ENCODE data around the gene PROP1. TPM values are rescaled to one million over a fixed set of nuclear protein-coding genes. Genes with fewer than 3 reads are reported as not detected.
"Not testable (repeated sequence)": the region's sequence is repeated elsewhere in the genome, so short reads cannot be mapped to it uniquely, and the experiment has no call there.

PROP1 gene
- total and polyA plus RNA-seq, 8 donors = not detected

DNA sequence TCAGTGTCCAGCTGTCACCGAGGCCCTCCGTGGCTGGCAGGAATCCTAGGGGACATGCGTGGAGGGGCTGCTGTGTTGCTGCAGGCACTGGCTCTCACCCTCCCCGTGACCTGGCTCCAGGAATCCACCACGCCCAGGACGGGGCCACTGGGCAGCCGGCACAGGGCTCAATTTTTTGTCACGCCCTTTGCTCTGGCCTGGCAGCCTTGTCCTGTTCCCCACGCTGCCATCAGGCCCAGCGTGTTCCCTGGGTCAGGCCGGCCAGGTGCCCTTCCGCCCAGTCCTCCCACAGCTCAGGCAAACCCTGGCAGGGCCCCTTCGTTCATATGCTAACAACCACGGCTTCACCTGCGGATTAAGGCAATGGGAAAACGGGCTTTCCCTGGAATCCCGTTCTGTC, 37.3 kb downstream of the PROP1 start:
- intact Hi-C loops (cut with DNase I) = no loop called here
- Histone ChIP-seq H3K9me3 (no peaks in the 10 kb centered on the region), H3K36me3 (no peaks in the 10 kb centered on the region), H3K4me3 (no peak overlapping the region), H3K27me3 (no peaks in the 10 kb centered on the region), H3K27ac (no peak overlapping the region), H3K4me1 (no peaks in the 10 kb centered on the region)
- DNase-seq (no peak), ATAC-seq (no peak)
- no peak for TF ChIP-seq CTCF (IDR thresholded peaks at IDR 0.05)

DNA sequence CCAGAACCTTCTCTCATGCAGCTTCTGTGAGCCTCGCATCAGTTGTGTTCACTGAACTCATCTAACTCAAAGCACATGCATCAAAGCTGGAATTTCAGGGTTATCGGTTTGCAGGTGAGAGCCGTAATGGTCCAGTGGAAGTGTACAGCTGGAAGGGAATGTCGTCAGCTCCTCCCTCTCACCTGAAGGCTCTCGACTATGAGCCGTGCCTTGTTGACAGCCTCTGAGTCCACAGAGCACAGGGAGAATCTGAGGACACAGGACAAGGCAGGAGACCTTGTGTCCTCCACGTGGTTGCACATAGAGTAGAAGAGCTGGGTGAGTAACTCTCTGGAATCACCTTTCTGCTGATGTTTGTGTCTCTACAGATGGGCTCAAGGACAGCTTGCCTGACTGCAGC, 38.8 kb downstream of the PROP1 start:
- no peak for DNase-seq
- no peaks in the 10 kb centered on the region for H3K4me1 ChIP-seq
- TF ChIP-seq CTCF (IDR thresholded peaks at IDR 0.05) = no peak
- ATAC-seq = no peak
- no peak overlapping the region for H3K27ac ChIP-seq
- no peaks in the 10 kb centered on the region for H3K9me3 ChIP-seq
- H3K4me3 ChIP-seq = no peak overlapping the region
- intact Hi-C loops (cut with DNase I) = no loop called here
- no peaks in the 10 kb centered on the region for H3K27me3 ChIP-seq
- no peaks in the 10 kb centered on the region for H3K36me3 ChIP-seq

DNA sequence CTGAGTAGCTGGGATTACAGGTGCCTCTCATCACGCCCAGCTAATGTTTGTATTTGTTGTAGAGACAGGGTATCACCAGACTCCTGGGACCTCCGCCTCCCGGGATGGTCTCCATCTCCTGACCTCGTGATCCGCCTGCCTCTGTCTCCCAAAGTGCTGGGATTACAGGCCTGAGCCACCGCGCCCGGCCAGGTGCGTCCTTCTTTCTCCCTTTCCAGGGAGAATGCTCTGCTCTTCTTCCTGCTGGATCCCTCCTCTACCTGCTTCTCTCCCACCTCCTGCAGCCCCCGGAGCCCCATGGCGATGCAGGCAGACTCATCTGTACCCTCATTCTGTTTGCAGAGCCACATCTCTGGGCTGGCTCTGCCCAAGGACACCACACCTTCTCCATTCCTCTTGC, 42.9 kb downstream of the PROP1 start:
- ATAC-seq; H3K4me3 ChIP-seq; intact Hi-C loops (cut with DNase I); H3K4me1 ChIP-seq; H3K9me3 ChIP-seq; H3K27me3 ChIP-seq; H3K36me3 ChIP-seq; DNase-seq; H3K27ac ChIP-seq: not testable (repeated sequence)

GRCh38 chr5:177949656-177950055, 46.4 kb downstream of the PROP1 start:
- H3K27ac ChIP-seq; H3K4me1 ChIP-seq; H3K27me3 ChIP-seq; H3K4me3 ChIP-seq; H3K9me3 ChIP-seq; H3K36me3 ChIP-seq; DNase-seq; ATAC-seq; intact Hi-C loops (cut with DNase I): not testable (repeated sequence)

GRCh38 chr5:177949065-177949464, 47.0 kb downstream of the PROP1 start:
- H3K4me1 ChIP-seq; H3K27ac ChIP-seq; H3K9me3 ChIP-seq; H3K36me3 ChIP-seq; intact Hi-C loops (cut with DNase I); ATAC-seq; DNase-seq; H3K4me3 ChIP-seq; H3K27me3 ChIP-seq: not testable (repeated sequence)

- peaks cover 0 to 11% of the 10 kb centered on the region in 2 donors for H3K27me3 ChIP-seq
- H3K36me3 ChIP-seq; intact Hi-C loops (cut with DNase I); H3K4me1 ChIP-seq; ATAC-seq; H3K4me3 ChIP-seq; H3K9me3 ChIP-seq; H3K27ac ChIP-seq: not testable (repeated sequence)
- DNase-seq = peak in 1 of 4 donors; percentile 7
These were observed 48.1 kb downstream of the PROP1 start for GRCh38 chr5:177947912-177948311.

DNA sequence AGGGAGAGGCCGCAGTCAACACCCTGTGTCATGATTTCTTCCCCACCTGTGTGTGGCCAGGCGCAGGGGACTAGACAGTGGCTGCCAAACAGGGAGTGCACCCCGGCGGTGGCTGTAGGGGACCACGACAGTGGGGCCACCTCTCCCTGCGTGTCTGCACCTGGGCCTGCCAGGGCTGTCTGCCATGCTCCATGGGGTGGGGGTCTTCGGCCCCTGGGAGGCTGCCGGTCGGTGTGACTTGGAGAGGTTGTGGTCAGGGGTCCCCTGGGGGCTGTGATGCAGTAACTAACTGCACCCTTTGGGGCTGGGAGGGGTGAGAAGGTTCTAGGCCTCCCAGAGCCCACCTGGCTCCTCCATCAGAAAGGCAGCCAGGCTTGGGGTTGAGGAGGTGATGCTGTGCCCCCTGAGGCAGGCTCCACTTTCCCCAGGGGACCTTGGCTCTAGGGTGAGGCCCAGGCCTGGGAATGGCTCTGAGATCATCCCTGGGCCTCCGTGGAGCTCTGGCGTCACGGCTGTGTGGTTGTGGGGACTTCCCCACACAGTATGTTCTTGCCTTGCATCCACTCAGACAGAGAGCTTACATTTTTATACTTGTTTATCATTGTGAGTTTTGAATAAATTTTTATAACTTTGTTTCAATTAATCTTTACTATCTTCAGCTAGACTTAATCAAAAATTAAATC, 50.3 kb downstream of the PROP1 start:
- H3K9me3 ChIP-seq; DNase-seq; H3K36me3 ChIP-seq; H3K4me1 ChIP-seq; intact Hi-C loops (cut with DNase I); H3K27ac ChIP-seq; H3K4me3 ChIP-seq; ATAC-seq: not testable (repeated sequence)
- H3K27me3 ChIP-seq = peaks cover 0 to 11% of the 10 kb centered on the region in 2 donors

DNA sequence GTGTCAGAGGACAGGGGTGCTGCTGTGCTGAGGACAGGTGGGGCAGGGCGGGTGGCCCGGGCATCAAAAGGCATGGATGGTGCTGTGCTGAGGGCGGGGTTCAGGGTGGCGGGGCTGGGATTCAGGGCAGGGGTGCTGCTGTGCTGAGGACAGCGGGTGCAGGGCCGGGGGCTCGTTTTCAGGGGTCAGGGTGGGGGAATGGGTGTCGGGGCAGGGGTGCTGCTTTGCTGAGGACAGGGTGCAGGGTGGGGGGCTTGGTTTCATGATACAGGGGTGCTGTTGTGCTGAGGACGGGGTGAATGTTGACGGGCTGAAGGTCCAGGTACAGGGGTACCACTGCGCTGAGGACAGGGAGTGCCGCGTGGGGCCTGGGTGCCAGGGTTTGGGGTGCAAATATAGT, 50.9 kb downstream of the PROP1 start:
- H3K4me3 ChIP-seq; H3K9me3 ChIP-seq; intact Hi-C loops (cut with DNase I); ATAC-seq; DNase-seq; H3K4me1 ChIP-seq; H3K36me3 ChIP-seq; H3K27ac ChIP-seq: not testable (repeated sequence)
- H3K27me3 ChIP-seq = peaks cover 0 to 11% of the 10 kb centered on the region in 2 donors

GRCh38 chr5:177943805-177944736, 52.0 kb downstream of the PROP1 start:
- H3K9me3 ChIP-seq; intact Hi-C loops (cut with DNase I); H3K4me1 ChIP-seq; H3K36me3 ChIP-seq; H3K27ac ChIP-seq: not testable (repeated sequence)
- Histone ChIP-seq H3K4me3 (peak overlapping the region; percentile 22 to 35), H3K27me3 (peaks cover 0 to 20% of the 10 kb centered on the region in 2 donors)
- DNase-seq (peak in 1 of 4 donors; percentile 12), ATAC-seq (peak; percentile 32)

DNA sequence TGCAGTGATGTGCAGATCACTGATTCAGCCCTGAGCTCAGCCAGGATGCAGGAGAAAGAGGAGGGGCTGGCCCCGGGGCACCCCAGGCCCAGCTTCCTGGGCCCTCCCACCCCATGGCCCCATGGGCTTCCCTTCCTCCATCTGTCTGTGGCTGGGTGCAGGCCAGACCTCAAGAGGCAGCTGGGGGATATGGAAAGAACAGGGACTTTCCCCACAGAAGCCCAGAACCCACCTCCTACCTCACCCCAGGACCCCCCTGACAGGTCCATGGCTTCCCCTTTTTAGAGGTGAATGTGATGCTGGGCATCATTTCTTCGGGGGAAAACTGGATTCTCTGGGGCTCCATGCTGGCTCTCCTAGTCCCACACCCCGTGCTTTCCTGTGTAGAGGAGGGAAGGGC, 53.1 kb downstream of the PROP1 start:
- H3K9me3 ChIP-seq; H3K36me3 ChIP-seq; DNase-seq; ATAC-seq; H3K4me1 ChIP-seq; H3K4me3 ChIP-seq; H3K27ac ChIP-seq; intact Hi-C loops (cut with DNase I): not testable (repeated sequence)
- peaks cover 0 to 30% of the 10 kb centered on the region in 2 donors for H3K27me3 ChIP-seq

All from left lung (tissue), 10 donors.